ENCODE data around the gene CLSTN2. TPM values are rescaled to one million over a fixed set of nuclear protein-coding genes. Genes with fewer than 3 reads are reported as not detected.

CLSTN2 gene
- total RNA-seq, 1 experiment from 2014 or later, result 0.02 TPM

GRCh38 chr3:139934613-139935015 is 371 bp upstream of the CLSTN2 start:
- H3K79me2 ChIP-seq (ENCODE audit: insufficient read depth, low read length), result no peaks in the 10 kb centered on the region
- RAD21 ChIA-PET (ENCODE audit: low non-redundant PET in 1 of 2, low total read pairs in 2 of 2, uncharacterized antibody in 2 of 2, unreplicated experiment in 2 of 2), result no interaction called here
- CTCF ChIA-PET, result no interaction called here
- no peaks in the 10 kb centered on the region for H3K9me3 ChIP-seq (ENCODE audit: control insufficient read depth in 1 of 2, insufficient read depth in 1 of 2, low read depth in 1 of 2, low read length in 2 of 2)
- H2AFZ ChIP-seq (ENCODE audit: low read depth, low read length, poor library complexity, severe bottlenecking), result no peak overlapping the region
- no peaks in the 10 kb centered on the region for H3K9me2 ChIP-seq (ENCODE audit: insufficient read depth)
- ATAC-seq (no peak), DNase-seq (ENCODE audit: low read depth, low spot score) (no peak)
- H3K27ac ChIP-seq (ENCODE audit: low read depth, low read length), result no peak overlapping the region
- peaks cover 9% of the 10 kb centered on the region; the same call in 1 of the 2 replicates for H3K27me3 ChIP-seq (ENCODE audit: insufficient read depth, low read length)
- no peaks in the 10 kb centered on the region for H3K4me1 ChIP-seq (ENCODE audit: control insufficient read depth in 1 of 2, insufficient read depth in 2 of 2, low read length in 2 of 2)
- no TSS peak for BruUV-seq (replicated peaks)
- H3K36me3 ChIP-seq (ENCODE audit: control insufficient read depth in 1 of 2, insufficient read depth in 2 of 2, low read length in 2 of 2), result no peaks in the 10 kb centered on the region
- H3K9ac ChIP-seq (ENCODE audit: low read length), result no peak overlapping the region
- POLR2A ChIA-PET, result no interaction called here
- H3K4me2 ChIP-seq (ENCODE audit: low read length), result no peak overlapping the region
- intact Hi-C loops (cut with micrococcal nuclease), result loop anchor here (5.0 to 10.0 kb wide), 3 partner anchors 118 to 510 kb away; no protein-coding TSS in a partner anchor
- H3K4me3 ChIP-seq (replicated peaks in 1 of 2; ENCODE audit: low read depth in 1 of 2, low read length in 2 of 2), result no peak overlapping the region
- TF ChIP-seq RAD21 (IDR thresholded peaks at IDR 0.05; ENCODE audit: low read depth) (peak; percentile 51), CEBPB (IDR thresholded peaks at IDR 0.05; ENCODE audit: low read depth) (no peak), REST (IDR thresholded peaks at IDR 0.05; ENCODE audit: low read depth) (no peak)
- H4K20me1 ChIP-seq (ENCODE audit: insufficient read depth), result no peaks in the 10 kb centered on the region; the same call in 1 of the 2 replicates

Measured in HCT116 (cell line).